HFF-Myc (cell line): ENCODE data around the gene SLC25A26.

Experiments
- DNase-seq: peaks from one replicate; pipeline ENCODE4 v3.0.0-alpha.2; 2011; ENCODE audit warnings: low read depth; ENCODE audit errors: extremely low read depth
- H3K4me3 ChIP-seq: replicated peaks from 2 replicates; pipeline ENCODE4 v1.5.1; 2011; ENCODE audit warnings: low read depth, mild to moderate bottlenecking, control low read depth, low read length
- TF ChIP-seq, protein P1 (sequence below): IDR thresholded peaks from 2 replicates; pipeline ENCODE4 v1.5.1; 2012; ENCODE audit warnings: mild to moderate bottlenecking, low read depth, low read length, control low read depth; ENCODE audit errors: missing control alignments

The SLC25A26 gene

DNA sequence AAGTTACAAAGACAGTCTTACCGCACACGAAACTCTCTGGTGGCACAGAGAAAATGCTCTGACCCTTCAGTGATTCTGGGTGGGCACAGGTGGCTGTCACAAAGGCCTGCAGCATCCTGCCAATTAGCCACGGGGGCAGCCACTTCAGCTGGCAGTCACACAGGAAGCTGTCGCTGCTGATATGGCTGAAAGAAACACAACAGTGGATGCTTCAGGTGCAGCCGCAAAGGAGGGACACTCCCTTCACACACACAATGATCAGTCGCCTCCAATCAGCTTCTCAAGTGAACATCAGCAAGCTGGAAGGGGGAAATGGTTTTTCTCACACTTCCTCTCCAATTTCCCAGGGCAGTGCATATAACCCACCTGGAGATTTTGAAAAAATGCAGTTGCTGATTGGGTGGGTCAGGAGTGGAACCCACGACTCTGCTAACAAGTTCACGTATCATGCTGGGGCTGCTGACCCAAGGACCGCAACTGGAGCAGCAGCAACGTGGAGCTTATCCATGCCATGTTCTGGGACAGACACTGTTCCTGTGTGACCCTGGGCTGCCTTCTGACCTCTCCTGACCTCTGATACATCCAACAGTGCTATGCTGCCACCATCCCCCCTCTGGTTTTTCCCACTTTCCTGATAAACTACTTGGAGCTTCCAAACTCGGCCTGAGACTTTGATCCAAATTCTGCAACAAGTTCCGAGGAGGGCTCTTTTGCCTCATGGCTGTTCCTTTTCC, 173.4 kb downstream of the SLC25A26 start:
- no peak for DNase-seq
- TF ChIP-seq, protein P1, sequence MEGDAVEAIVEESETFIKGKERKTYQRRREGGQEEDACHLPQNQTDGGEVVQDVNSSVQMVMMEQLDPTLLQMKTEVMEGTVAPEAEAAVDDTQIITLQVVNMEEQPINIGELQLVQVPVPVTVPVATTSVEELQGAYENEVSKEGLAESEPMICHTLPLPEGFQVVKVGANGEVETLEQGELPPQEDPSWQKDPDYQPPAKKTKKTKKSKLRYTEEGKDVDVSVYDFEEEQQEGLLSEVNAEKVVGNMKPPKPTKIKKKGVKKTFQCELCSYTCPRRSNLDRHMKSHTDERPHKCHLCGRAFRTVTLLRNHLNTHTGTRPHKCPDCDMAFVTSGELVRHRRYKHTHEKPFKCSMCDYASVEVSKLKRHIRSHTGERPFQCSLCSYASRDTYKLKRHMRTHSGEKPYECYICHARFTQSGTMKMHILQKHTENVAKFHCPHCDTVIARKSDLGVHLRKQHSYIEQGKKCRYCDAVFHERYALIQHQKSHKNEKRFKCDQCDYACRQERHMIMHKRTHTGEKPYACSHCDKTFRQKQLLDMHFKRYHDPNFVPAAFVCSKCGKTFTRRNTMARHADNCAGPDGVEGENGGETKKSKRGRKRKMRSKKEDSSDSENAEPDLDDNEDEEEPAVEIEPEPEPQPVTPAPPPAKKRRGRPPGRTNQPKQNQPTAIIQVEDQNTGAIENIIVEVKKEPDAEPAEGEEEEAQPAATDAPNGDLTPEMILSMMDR: no peak
- H3K4me3 ChIP-seq: no peak overlapping the region

DNA sequence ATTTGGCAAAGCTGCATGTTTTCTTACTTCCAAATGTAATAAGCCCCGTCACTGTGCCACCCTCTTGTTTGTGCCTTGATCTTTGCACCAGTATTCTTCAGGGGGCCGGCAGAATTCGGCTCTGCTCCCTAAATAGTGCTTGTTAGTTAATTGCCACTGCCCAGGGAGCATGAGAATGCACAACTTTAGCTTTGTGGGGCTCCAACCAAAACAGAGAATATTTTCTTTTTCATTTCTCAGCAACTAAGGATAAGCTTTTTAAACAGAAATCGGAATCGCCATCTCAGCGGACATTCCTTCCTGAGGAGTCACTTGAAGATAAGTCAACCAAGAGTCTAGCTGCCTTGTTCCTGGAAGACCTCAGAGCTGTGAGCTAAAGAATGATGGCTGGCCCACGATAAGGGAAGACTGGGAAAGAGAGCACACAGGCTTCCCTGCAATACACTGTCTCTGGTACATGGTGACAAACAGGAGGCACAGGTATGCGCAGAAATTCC, 174.0 kb downstream of the SLC25A26 start:
- no peak for DNase-seq
- no peak overlapping the region for H3K4me3 ChIP-seq
- TF ChIP-seq, protein P1: no peak

DNA sequence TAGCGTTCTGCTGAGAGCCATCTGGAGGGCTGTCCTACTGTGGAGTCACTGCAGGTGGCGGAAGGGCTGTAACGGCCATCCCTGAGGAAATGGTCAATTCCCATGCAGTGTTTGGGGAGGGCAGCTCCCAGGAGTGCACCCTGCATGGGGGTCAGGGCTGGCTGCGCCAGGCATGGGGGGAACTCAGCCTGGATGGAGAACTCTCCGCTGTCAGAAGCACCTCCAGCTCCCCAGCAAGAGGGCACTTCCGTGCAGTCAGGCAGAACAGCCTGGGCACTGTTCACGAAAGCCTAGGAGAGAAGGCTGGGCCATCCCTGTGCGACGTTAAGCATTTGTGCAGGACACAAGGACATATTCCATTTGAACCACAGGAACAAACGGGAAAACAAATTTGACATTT, 174.8 kb downstream of the SLC25A26 start:
- TF ChIP-seq, protein P1: no peak
- no peak overlapping the region for H3K4me3 ChIP-seq

DNA sequence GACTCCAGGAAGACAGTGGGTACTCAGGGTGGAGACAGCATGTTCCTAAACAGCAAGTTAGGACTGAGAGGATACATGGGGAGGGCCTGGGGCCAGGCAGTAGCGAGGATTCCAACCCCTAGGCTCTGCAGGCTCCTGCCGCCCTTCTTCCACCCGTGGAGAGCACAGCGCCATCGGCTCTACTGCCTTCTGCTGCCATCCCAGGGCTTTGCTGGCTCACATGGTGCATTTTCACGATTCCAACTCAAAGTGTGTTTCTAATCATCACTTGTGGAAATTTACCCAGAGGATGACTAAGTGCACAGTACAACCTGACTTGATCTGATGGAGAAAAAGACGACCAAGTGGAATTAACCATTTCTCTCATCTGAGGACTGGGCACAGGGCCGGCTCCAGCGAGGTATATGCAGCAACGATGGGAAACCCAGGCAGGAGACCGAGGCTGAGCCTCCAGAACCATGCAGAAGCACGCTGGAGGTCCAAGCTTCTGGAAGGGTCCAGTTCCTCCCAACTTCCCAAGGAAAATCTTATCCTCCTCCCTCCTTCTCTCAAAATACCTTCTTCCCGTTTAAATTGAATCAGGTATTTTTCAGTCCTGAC, 175.5 kb downstream of the SLC25A26 start:
- TF ChIP-seq, protein P1: no peak
- H3K4me3 ChIP-seq: no peak overlapping the region
- no peak for DNase-seq

More for the DNA sequence above, 174.8 kb downstream of the SLC25A26 start:
- no peak for DNase-seq

DNA sequence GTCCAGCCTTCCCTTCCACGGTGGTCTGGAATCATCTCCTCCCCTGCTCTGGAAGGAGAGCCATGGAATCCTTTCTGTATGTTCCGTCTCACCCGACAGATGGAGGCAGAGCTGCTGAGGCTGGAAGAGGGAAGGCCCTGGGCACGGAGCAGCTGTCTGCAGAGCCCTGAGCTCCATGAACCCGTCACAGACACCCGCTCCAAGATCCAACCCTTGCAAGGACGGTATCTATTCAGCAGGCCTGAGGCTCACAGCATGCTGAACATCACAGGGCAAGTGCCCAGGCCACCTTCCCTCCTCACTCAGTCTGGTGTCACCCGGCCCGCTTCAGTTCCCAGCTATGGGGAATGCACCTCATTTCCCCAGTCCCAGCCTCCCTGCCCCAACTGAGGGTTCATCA, 176.1 kb downstream of the SLC25A26 start:
- DNase-seq: no peak
- TF ChIP-seq, protein P1: no peak
- H3K4me3 ChIP-seq: no peak overlapping the region

DNA sequence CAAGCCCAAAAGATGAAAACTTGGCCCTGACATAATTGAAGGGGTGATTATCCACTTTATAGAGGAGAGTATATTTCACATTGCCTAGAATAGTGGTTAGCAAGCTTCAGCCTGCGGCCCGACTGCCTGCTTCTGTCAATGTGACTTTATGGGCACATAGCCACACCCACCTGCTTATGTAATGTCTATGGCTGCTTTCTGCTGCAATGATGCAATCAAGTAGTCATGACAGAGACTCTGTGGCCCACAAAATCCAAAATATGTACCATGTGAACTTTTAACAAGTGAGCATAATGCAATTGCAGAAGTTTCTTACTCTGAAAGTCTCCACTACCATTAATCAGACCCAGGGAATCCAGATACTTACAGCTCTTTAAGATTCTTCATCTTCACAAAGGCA, 176.9 kb downstream of the SLC25A26 start:
- TF ChIP-seq, protein P1: no peak
- H3K4me3 ChIP-seq: no peak overlapping the region
- DNase-seq: no peak
